ENCODE results near the gene HOXB9. TPM values are rescaled to one million over a fixed set of nuclear protein-coding genes. Genes with fewer than 3 reads are reported as not detected.

HOXB9 gene
- total and polyA plus RNA-seq, 9 of the 15 experiments (the other 6 are each of a cell fraction or from before 2014, with no cell fraction given), result 3.1 to 196 (median 77.6) TPM

GRCh38 chr17:48646183-48647102 lies 20.3 kb upstream of the HOXB9 start (continued):
- TF ChIP-seq ZNF79 (CRISPR knock-in tag; IDR thresholded peaks at IDR 0.05; ENCODE audit: low read depth), result no peak
- TF ChIP-seq ZNF561 (CRISPR knock-in tag; conservative IDR thresholded peaks at IDR 0.05), result no peak
- TF ChIP-seq ZNF518B (CRISPR knock-in tag; IDR thresholded peaks at IDR 0.05), result no peak
- no peak for TF ChIP-seq PHTF2 (CRISPR knock-in tag; IDR thresholded peaks at IDR 0.05)
- no peak for TF ChIP-seq TCF7L2 (IDR thresholded peaks at IDR 0.05; ENCODE audit: low read depth, low read length)
- no peak for TF ChIP-seq PURB (CRISPR knock-in tag; IDR thresholded peaks at IDR 0.05; ENCODE audit: low read depth)
- no peak for TF ChIP-seq SAFB2 (IDR thresholded peaks at IDR 0.05; ENCODE audit: borderline replicate concordance, low read depth, low read length, severe bottlenecking)
- TF ChIP-seq WHSC1 (IDR thresholded peaks at IDR 0.05; ENCODE audit: low read length), result no peak
- TF ChIP-seq ZNF263 (CRISPR knock-in tag; IDR thresholded peaks at IDR 0.05; ENCODE audit: borderline replicate concordance), result no peak
- TF ChIP-seq CBX3 (IDR thresholded peaks at IDR 0.05; ENCODE audit: borderline replicate concordance in 1 of 2, low read length in 2 of 2), result no peak
- no peak for TF ChIP-seq RFX7 (CRISPR knock-in tag; IDR thresholded peaks at IDR 0.05)
- TF ChIP-seq TAF7 (tag; IDR thresholded peaks at IDR 0.05), result no peak
- TF ChIP-seq ARID3A (IDR thresholded peaks at IDR 0.05; ENCODE audit: borderline replicate concordance, low read depth, low read length), result no peak
- no peak for TF ChIP-seq ZNF384 (IDR thresholded peaks at IDR 0.05; ENCODE audit: low read depth, low read length)
- TF ChIP-seq, protein P1, sequence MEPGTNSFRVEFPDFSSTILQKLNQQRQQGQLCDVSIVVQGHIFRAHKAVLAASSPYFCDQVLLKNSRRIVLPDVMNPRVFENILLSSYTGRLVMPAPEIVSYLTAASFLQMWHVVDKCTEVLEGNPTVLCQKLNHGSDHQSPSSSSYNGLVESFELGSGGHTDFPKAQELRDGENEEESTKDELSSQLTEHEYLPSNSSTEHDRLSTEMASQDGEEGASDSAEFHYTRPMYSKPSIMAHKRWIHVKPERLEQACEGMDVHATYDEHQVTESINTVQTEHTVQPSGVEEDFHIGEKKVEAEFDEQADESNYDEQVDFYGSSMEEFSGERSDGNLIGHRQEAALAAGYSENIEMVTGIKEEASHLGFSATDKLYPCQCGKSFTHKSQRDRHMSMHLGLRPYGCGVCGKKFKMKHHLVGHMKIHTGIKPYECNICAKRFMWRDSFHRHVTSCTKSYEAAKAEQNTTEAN (CRISPR knock-in tag; IDR thresholded peaks at IDR 0.05), result no peak
- TF ChIP-seq MAFF (IDR thresholded peaks at IDR 0.05; ENCODE audit: low read length), result no peak
- 0 out of 2 replicates have a peak, but pooled peaks have one; percentile 37 for TF ChIP-seq POLR2A (conservative IDR thresholded peaks at IDR 0.05)
- TF ChIP-seq THRAP3 (IDR thresholded peaks at IDR 0.05; ENCODE audit: borderline replicate concordance), result no peak
- peak; percentile 18 for TF ChIP-seq TAF1 (IDR thresholded peaks at IDR 0.05; ENCODE audit: control insufficient read depth, extremely low read depth, insufficient read depth, low read length, severe bottlenecking)
- no peak for TF ChIP-seq PRPF4 (IDR thresholded peaks at IDR 0.05; ENCODE audit: insufficient read depth, low read depth, low read length, poor library complexity, severe bottlenecking)
- TF ChIP-seq BRD9 (IDR thresholded peaks at IDR 0.05; ENCODE audit: low read depth, partially characterized antibody), result no peak
- TF ChIP-seq FUS (optimal IDR thresholded peaks at IDR 0.05; ENCODE audit: low read depth, low read length), result no peak

Data from K562 (cell line).